HG03354 (cell line): ENCODE data around the gene CATSPERZ.
A peak's percentile ranks its signal among the peaks of the same experiment; 100 is the strongest.
"Not testable (repeated sequence)": the region's sequence is repeated elsewhere in the genome, so short reads cannot be mapped to it uniquely, and the experiment has no call there.

Source experiments
- ATAC-seq: cut with Tn5 transposase; IDR thresholded peaks from one replicate; pipeline ENCODE4 v1.9.1; 2021; ENCODE audit warnings: mild to moderate bottlenecking; ENCODE audit not compliant: unreplicated experiment, poor library complexity, severe bottlenecking

Gene CATSPERZ

GRCh38 chr11:64316672-64317324, 16.6 kb downstream of the CATSPERZ start:
- ATAC-seq: peak; percentile 11

- ATAC-seq: peak; percentile 70
Observed at GRCh38 chr11:64317325-64317960, 17.3 kb downstream of the CATSPERZ start, which contains the start of gene TRMT112. TRMT112 (minus strand) TSS chr11:64317559; CDS start chr11:64317526, 33 bp downstream.

GRCh38 chr11:64317961-64318765, 18.0 kb downstream of the CATSPERZ start, which contains the start of gene PRDX5:
PRDX5 (plus strand) TSS chr11:64318121; CDS start chr11:64318216, 95 bp downstream.
- ATAC-seq: peak; percentile 76

- ATAC-seq: no peak
Observed at GRCh38 chr11:64318766-64319761, 18.9 kb downstream of the CATSPERZ start.

GRCh38 chr11:64320556-64320955, 20.4 kb downstream of the CATSPERZ start:
- ATAC-seq: no peak

- no peak for ATAC-seq
Observed at GRCh38 chr11:64321026-64321425, 20.9 kb downstream of the CATSPERZ start.

DNA sequence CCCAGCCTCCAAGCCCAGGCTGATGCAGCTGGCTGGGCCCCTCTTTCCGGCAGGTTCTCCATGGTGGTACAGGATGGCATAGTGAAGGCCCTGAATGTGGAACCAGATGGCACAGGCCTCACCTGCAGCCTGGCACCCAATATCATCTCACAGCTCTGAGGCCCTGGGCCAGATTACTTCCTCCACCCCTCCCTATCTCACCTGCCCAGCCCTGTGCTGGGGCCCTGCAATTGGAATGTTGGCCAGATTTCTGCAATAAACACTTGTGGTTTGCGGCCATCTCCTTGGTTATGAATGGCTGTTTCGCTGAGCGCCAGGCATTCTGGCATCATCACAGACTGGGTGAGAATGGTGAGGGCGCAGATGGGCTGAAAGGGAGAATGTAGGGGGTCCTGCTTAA, 21.4 kb downstream of the CATSPERZ start:
- ATAC-seq: no peak

DNA sequence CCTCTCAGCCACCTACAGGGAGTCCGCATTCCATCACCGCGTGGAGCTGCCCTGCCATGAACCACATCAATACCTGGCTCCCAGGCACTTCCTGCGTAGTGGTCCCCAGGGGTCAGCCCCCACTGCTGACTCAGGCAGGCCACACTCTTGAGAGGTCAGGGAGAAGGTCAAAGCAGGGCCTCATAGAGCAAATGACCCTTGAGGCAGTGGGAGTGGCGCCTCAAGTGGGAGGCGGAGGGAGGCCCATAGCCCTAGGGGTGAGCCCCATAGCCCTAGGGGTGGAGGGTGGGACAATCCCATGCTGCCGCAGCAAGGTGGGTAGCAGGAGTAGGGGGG, 22.7 kb downstream of the CATSPERZ start:
- no peak for ATAC-seq

DNA sequence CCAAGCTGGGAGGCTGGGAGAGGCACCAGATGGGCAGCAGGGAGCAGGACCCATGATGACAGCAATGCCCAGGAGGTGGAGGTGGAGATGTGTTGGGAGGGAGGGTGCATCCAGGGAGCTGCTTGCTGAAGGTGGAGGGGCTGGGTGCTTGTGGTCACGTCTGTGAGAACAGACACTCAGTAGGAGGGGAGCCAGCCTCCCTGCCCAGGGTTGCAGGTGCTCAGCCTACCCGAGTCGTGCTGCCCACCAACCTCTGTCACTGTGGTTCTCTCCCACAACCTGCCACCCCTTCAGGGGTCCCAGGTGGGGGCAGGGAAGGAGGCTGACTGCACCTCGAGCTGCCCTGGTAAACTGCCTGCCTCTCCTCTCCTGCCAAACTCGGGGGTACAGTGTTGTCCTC, 23.2 kb downstream of the CATSPERZ start:
- no peak for ATAC-seq

GRCh38 chr11:64323984-64324383, 23.8 kb downstream of the CATSPERZ start:
- not testable (repeated sequence) for ATAC-seq

DNA sequence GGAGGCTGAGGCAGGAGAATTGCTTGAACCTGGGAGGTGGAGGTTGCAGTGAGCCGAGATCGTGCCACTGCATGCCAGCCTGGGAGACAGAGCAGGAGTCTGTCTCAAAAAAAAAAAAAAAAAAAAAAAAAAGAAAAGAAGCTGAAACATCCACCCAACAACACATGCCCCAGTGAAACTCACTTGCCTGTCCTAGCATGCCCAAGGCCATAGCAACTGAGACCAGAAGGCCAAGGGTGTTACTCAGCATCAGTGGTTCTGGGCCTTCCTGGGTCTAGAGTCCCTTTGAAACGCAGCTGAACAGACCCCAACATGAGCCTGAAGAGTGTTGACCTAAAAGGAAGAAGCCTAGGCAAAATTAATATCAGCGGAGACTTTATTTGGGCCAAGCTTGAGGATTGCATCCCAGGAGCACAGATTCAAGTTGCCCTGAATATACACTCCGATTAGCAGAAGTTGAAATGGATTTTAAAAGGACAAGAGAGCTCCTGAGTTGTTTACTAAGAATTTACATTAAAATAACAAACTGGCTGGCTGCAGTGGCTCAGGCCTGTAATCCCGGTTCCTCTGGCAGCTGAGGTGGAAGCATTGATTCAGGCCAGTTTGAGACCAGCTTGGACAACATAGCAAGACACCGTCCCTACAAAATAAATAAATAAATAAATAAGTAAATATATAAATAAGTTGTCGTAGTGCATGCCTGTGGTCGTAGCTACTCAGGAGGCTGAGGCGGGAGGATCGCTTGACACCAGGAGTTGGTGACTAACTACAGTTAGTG, 24.7 kb downstream of the CATSPERZ start:
- no peak for ATAC-seq

GRCh38 chr11:64327375-64327774, 27.2 kb downstream of the CATSPERZ start:
- ATAC-seq: no peak

- no peak for ATAC-seq
Observed at GRCh38 chr11:64327993-64328392, 27.8 kb downstream of the CATSPERZ start.

DNA sequence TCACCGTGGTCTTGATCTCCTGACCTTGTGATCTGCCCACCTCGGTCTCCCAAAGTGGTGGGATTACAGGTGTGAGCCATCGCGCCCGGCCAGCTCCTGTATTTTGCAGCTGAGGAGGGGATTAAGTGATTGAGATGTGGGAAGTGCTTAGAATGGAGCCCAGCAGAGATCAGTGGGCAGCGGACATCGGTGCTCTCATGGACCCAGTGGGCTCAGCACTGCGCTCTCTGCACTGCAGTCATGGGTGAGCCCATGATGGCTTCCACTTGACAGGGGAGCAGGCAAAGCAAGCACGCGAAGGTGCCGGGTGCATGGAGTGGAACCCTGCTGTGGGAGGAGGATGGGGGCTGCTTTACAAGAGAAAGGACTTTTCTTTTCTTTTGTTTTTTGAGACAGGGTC, 30.7 kb downstream of the CATSPERZ start:
- ATAC-seq: no peak

DNA sequence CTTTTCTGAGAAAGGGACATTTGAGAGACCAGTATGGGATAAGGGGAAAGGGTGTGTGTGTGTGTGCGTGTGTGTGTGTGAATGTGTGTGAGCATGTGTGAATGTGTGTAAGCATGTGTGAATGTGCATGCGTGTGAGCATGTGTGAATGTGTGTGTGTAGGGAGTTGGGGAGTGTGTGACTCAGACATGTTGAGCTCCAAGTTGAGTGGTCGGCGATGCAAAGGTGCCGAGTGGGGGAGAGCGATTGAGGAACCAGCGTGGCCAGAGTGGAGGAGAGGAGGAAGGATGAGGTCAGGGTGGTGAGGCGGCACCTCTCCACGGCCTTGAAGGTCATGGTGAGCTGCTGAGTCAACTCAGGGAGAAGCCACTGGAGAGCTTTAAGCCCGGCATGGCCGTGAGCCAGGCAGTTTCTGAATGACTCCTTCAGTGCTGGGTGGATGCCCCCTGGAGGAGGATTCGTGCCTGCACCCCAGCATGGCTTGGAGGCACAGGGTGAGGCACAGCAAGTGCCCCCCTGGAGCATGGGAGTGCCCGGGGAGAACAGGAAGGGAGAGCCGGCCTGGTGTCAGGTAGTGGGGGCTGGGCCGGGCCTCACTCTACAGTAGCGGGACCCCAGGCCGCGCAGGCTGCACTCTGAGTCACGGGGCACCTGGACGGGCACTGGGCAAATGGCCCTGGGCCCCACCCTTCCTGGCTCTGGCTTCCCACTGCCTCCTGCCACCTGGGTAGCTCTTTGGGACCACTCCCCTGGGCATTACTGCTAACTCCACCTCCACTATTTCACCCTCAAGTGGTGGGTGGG, 31.6 kb downstream of the CATSPERZ start:
- ATAC-seq: peak; percentile 51

DNA sequence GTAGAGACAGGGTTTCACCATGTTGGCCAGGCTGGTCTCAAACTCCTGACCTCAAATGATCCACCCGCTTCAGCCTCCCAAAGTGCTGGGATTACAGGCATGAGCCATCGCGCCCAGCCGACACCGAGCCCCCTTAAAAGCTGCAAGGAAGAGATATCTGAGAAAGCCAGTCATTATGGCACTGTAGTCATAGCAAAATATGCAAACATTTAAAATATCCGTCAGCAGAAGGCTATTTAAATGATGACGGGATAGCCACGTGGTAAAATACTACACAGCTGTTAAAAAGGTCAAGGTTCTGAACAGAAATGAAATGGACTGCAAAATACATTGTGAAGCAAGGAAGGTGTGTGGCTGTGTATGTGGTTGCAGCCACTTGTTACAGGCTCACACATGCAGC, 33.4 kb downstream of the CATSPERZ start:
- ATAC-seq: no peak

DNA sequence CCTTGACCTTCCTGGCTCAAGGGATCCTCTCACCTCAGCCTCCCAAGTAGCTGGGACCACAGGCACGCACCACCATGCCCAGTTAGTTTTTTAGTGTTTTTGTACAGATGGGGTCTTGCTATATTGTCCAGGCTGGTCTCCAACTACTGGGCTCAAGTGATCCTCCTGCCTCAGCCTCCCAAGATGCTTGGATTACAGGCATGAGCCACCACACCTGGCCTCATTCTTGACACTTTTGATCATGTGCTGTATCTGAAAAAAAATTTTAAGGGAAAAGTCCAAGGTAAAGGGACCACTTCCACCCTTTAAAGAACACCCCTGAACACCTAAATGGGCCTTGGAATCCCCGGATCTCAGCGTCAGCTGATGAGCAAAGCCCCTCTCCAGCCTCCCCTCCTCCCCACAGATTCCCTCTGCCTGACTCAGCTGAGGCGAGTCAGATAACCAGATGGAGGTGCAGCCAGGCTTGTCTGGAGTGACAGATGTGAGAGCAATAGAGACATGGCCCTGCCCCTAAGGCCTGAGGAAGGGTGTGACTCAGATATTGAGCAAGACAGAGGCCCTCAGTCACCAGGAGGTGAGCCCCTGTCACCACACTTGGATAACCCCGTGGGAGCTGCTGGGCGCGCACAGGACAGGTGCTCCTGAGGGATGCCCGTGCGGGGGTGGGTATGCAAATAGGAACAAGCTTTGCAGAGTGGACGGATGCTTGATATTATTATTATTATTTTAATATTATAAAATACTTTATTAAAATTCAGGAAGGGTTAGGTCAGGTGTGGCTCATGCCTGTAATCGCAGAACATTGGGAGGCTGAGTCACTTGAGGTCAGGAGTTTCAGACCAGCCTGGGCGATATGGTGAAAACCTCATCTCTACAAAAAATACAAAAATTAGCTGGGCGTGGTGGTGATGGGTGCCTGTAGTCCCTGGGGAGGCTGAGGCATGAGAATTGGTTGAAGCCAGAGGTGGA, 34.9 kb downstream of the CATSPERZ start:
- ATAC-seq: peak; percentile 83
